HepG2 (cell line): ENCODE results near the gene GSDME. TPM values are rescaled to one million over a fixed set of nuclear protein-coding genes. Genes with fewer than 3 reads are reported as not detected.
A peak's percentile ranks its signal among the peaks of the same experiment; 100 is the strongest.

Experiments used
- ATF1 ChIP-seq: IDR thresholded peaks from 2 replicates; pipeline ENCODE4 v1.6.1; 2016; ENCODE audit warnings: mild to moderate bottlenecking, control low read depth
- BRCA1 ChIP-seq: sonication (generic); formaldehyde crosslinking; IDR thresholded peaks from 2 replicates; pipeline ENCODE4 v1.4.0; 2020; ENCODE audit warnings: missing genetic modification reagents
- CENPX ChIP-seq: sonication (generic); formaldehyde crosslinking; IDR thresholded peaks from 2 replicates; pipeline ENCODE4 v1.9.0; 2021; ENCODE audit warnings: mild to moderate bottlenecking, missing genetic modification reagents, moderate library complexity
- FOXO4 ChIP-seq: sonication (generic); formaldehyde crosslinking; conservative IDR thresholded peaks from 2 replicates; pipeline ENCODE4 v1.8.1; 2023; ENCODE audit warnings: missing genetic modification reagents
- GTF2F1 ChIP-seq: fragments of 150-350 bp; IDR thresholded peaks from 2 replicates; pipeline ENCODE4 v1.6.1; 2014; ENCODE audit warnings: low read length
- HMGA1 ChIP-seq: sonication (generic); formaldehyde crosslinking; conservative IDR thresholded peaks from 2 replicates; pipeline ENCODE4 v1.4.0; 2020; ENCODE audit warnings: missing genetic modification reagents
- KDM5A ChIP-seq: fragments of 200-600 bp; sonication (generic); IDR thresholded peaks from 2 replicates; pipeline ENCODE4 v1.7.0; 2018; ENCODE audit warnings: antibody characterized with exemption, mild to moderate bottlenecking, low read length, borderline replicate concordance
- MLX ChIP-seq: IDR thresholded peaks from 2 replicates; pipeline ENCODE4 v1.6.1; 2016
- NCOA2 ChIP-seq: sonication (generic); formaldehyde crosslinking; IDR thresholded peaks from 2 replicates; pipeline ENCODE4 v1.8.0; 2022; ENCODE audit warnings: inconsistent platforms
- PCBP1 ChIP-seq: fragments of 200-400 bp; formaldehyde crosslinking; IDR thresholded peaks from 2 replicates; pipeline ENCODE4 v1.6.1; 2017; ENCODE audit warnings: mild to moderate bottlenecking, low read depth, low read length, borderline replicate concordance
- SMAD3 ChIP-seq: sonication (generic); formaldehyde crosslinking; IDR thresholded peaks from 2 replicates; pipeline ENCODE4 v1.4.0; 2020; ENCODE audit warnings: missing genetic modification reagents
- SP4 ChIP-seq: sonication (generic); formaldehyde crosslinking; IDR thresholded peaks from 2 replicates; pipeline ENCODE4 v1.8.1; 2023; ENCODE audit warnings: mild to moderate bottlenecking, missing genetic modification reagents
- TFAP4 ChIP-seq: sonication (generic); IDR thresholded peaks from 2 replicates; pipeline ENCODE4 v1.6.1; 2016; ENCODE audit warnings: low read depth, borderline replicate concordance
- UBTF ChIP-seq: sonication (generic); formaldehyde crosslinking; IDR thresholded peaks from 2 replicates; pipeline ENCODE4 v1.4.0; 2020; ENCODE audit warnings: mild to moderate bottlenecking, missing genetic modification reagents
- XBP1 ChIP-seq: sonication (generic); formaldehyde crosslinking; IDR thresholded peaks from 2 replicates; pipeline ENCODE4 v1.5.0; 2020; ENCODE audit warnings: missing genetic modification reagents
- ZEB1 ChIP-seq: IDR thresholded peaks from 2 replicates; pipeline ENCODE4 v1.6.1; 2012; ENCODE audit warnings: mild to moderate bottlenecking, low read depth, inconsistent platforms; ENCODE audit not compliant: insufficient replicate concordance
- ZFYVE20 ChIP-seq: sonication (generic); formaldehyde crosslinking; IDR thresholded peaks from 2 replicates; pipeline ENCODE4 v1.8.0; 2023; ENCODE audit warnings: low read depth, mild to moderate bottlenecking, moderate library complexity, missing genetic modification reagents, borderline replicate concordance
- ZIK1 ChIP-seq: sonication (generic); formaldehyde crosslinking; IDR thresholded peaks from 2 replicates; pipeline ENCODE4 v1.5.0; 2020; ENCODE audit warnings: mild to moderate bottlenecking, low read depth, missing genetic modification reagents, borderline replicate concordance
- ZNF275 ChIP-seq: sonication (generic); formaldehyde crosslinking; IDR thresholded peaks from 2 replicates; pipeline ENCODE4 v1.8.0; 2022; ENCODE audit warnings: missing genetic modification reagents, mild to moderate bottlenecking, inconsistent platforms, borderline replicate concordance
- ZNF441 ChIP-seq: sonication (generic); formaldehyde crosslinking; IDR thresholded peaks from 2 replicates; pipeline ENCODE4 v1.7.0; 2021; ENCODE audit warnings: missing genetic modification reagents, borderline replicate concordance
- ZNF446 ChIP-seq: sonication (generic); formaldehyde crosslinking; IDR thresholded peaks from 2 replicates; pipeline ENCODE4 v1.5.0; 2020; ENCODE audit warnings: mild to moderate bottlenecking, missing genetic modification reagents
- ZNF672 ChIP-seq: sonication (generic); formaldehyde crosslinking; IDR thresholded peaks from 2 replicates; pipeline ENCODE4 v1.8.1; 2022; ENCODE audit warnings: missing genetic modification reagents
- ZNF761 ChIP-seq: sonication (generic); formaldehyde crosslinking; conservative IDR thresholded peaks from 2 replicates; pipeline ENCODE4 v1.4.0; 2020; ENCODE audit warnings: mild to moderate bottlenecking, missing genetic modification reagents
- ZNF891 ChIP-seq: sonication (generic); formaldehyde crosslinking; IDR thresholded peaks from 2 replicates; pipeline ENCODE4 v1.5.0; 2020; ENCODE audit warnings: mild to moderate bottlenecking, missing genetic modification reagents
- polyA plus RNA-seq, 8 experiments: library from polyadenylated mRNA; depleted of rRNA in 3 of 8; stranded (reverse) in 7 of 8; unstranded in 1 of 8; fragments of >200 nt; fragmentation: Illumina TruSeq in 4 of 8; extraction: Trizol in 4 of 8; gene quantifications; 2 replicates each; pipeline versions ENCODE4 v1.2.1 to v1.2.3, GENCODE V29; 2011 to 2016; ENCODE audit warnings: low read depth in 4 of 8, missing spikeins in 1 of 8, mixed read lengths in 1 of 8; ENCODE audit not compliant: insufficient read depth in 1 of 8
- total RNA-seq, 5 experiments: library from RNA; depleted of rRNA; stranded (reverse); fragments of >200 nt; fragmentation: Illumina TruSeq; extraction: Trizol; gene quantifications; 2 replicates each; pipeline ENCODE4 v1.2.3, GENCODE V29; 2016; ENCODE audit warnings: low read depth in 1 of 5

GSDME gene
- total and polyA plus RNA-seq, 2 of the 13 experiments (the other 11 are each of a cell fraction or from before 2014, with no cell fraction given), result 19.2 to 28.2 TPM

GRCh38 chr7:24757353-24758275 lies at the start of gene GSDME (continued):
- TF ChIP-seq SP4 (CRISPR knock-in tag) (peak; percentile 62), HMGA1 (no peak), PCBP1 (no peak), ZEB1 (no peak), KDM5A (no peak), ZNF672 (no peak), ZNF761 (CRISPR knock-in tag) (0 out of 2 replicates have a peak, but pooled peaks have one; percentile 82), XBP1 (CRISPR knock-in tag) (no peak), NCOA2 (CRISPR knock-in tag) (no peak; the same call in 1 of the 2 replicates), ZFYVE20 (CRISPR knock-in tag) (no peak), ZNF446 (CRISPR knock-in tag) (no peak), MLX (no peak), ATF1 (CRISPR knock-in tag) (no peak), CENPX (CRISPR knock-in tag) (no peak), UBTF (peak; percentile 86), ZNF891 (no peak), FOXO4 (no peak), TFAP4 (no peak), GTF2F1 (no peak), BRCA1 (no peak), ZIK1 (CRISPR knock-in tag) (no peak), ZNF441 (peak; percentile 89; the same call in 1 of the 2 replicates), ZNF275 (CRISPR knock-in tag) (0 out of 2 replicates have a peak, but pooled peaks have one; percentile 8), SMAD3 (CRISPR knock-in tag) (no peak; the same call in 1 of the 2 replicates)
